22Rv1 (cell line): Measurements from ENCODE around the gene C10orf62.

Experiments
- H3K27ac ChIP-seq: fragments of 450-650 bp; 2 replicates; pipeline ENCODE4 v1.5.1; 2017
- ZFX ChIP-seq: fragments of 450-650 bp; IDR thresholded peaks from 2 replicates; pipeline ENCODE4 v1.6.1; 2017; ENCODE audit warnings: antibody characterized with exemption, borderline replicate concordance
- TF ChIP-seq, protein P1 (sequence below): fragments of 450-650 bp; IDR thresholded peaks from 2 replicates; pipeline ENCODE4 v1.5.1; 2017; ENCODE audit warnings: mild to moderate bottlenecking

The C10orf62 gene

DNA sequence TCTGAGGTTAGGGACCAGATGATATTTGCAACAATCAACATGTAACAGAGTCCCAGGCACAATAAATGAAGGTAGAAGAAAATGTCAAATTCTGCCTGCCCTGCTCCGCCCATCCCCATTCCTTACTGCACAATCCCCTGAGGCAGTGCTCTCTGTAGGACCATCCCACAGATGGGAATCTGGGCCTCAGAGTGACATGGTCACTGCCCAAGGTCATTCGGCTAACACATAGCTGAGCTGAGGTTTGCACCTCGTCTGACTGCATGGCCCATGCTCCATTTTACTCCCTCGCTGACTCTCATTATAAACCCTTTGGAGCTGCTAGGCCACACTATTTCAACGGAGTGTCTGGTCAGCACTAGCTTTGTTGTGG, 4.1 kb upstream of the C10orf62 start:
- no peak for TF ChIP-seq ZFX
- TF ChIP-seq, protein P1, sequence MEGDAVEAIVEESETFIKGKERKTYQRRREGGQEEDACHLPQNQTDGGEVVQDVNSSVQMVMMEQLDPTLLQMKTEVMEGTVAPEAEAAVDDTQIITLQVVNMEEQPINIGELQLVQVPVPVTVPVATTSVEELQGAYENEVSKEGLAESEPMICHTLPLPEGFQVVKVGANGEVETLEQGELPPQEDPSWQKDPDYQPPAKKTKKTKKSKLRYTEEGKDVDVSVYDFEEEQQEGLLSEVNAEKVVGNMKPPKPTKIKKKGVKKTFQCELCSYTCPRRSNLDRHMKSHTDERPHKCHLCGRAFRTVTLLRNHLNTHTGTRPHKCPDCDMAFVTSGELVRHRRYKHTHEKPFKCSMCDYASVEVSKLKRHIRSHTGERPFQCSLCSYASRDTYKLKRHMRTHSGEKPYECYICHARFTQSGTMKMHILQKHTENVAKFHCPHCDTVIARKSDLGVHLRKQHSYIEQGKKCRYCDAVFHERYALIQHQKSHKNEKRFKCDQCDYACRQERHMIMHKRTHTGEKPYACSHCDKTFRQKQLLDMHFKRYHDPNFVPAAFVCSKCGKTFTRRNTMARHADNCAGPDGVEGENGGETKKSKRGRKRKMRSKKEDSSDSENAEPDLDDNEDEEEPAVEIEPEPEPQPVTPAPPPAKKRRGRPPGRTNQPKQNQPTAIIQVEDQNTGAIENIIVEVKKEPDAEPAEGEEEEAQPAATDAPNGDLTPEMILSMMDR, result no peak
- H3K27ac ChIP-seq, result no peak overlapping the region

DNA sequence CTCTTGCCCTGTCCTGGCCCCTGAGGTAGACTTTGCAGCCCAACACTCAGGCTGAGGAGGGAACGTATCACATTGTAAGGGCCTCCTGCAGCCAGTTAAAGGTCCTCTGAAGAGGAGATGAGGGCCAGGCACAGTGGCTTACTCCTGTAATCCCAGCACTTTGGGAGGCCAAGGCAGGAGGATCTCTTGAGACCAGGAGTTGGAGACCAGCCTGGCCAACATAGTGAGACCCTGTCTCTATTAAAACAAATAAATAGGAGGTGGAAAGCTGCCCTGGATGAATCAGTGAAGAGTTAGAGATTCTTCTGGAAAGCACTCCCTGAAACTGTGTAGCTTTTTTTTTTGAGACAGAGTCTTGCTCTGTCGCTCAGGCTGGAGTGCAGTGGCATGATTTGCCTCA, 2.3 kb upstream of the C10orf62 start:
- H3K27ac ChIP-seq, result no peak overlapping the region
- TF ChIP-seq, protein P1, result no peak
- TF ChIP-seq ZFX, result no peak

DNA sequence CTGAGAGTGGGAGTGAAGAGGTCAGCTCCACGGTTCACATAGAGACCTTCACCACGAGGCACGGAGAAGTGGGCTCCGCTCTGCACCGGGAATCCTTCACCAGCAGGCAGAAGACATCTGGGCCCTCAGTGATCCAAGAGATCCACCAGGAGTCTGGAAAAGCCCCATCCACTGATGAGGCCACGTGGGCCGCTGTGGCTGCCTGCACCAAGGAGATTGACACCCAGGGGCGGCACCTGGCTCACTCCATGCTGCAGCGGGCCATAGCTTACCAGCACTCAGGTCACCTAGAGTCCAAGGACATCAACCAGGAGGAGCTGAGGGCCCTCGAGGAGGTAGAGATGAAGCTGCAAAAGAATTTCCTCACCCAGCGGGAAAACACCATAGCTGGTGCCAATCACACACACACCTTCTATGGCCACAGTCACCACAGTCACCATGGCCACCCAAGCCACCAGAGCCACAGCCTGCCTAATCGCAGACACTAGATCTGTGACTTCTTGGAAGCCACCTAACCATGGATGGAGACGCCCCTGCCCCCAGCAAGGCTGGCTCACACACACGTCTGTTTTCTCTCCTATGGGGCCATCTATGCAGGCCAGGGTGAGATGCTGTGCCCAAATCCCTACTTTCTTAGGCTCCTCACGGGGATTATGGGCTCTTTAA, 694 bp downstream of the C10orf62 start:
- H3K27ac ChIP-seq, result no peak overlapping the region
- TF ChIP-seq, protein P1, result no peak
- no peak for TF ChIP-seq ZFX

DNA sequence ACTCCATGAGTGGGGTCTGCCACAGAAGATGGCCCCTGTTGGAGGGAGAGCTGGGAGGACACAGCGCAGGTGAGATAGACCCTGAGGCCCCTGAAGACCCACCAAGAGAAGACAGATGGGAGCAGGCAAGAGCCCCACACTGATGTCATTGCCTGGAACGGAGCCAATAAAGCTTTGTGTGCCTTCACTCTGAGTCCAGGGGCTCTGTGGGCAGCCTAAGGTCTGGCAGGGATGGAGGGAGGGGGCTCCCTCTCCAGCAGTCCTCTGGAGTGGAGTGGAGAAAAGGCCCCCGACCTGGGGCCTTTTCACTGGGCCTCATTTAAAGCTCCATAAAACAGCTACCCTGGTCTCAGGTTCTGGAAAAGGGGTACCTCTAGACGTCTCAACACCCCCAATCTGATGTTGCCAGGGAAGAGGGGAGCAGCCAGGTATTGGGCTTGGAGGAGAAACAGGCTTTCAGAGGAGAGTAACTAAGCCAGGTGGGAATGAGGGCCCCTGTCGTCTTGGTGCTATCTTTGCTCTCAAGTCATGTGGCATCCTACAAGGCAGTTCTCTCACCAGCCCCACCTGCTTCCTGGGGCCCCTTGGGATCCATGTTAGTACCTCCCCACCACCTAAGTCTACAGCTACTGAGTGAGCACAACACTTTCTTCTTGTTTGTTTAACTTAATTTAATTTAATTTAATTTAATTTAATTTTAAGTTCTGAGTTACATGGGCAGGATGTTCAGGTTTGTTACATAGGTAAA, 1.4 kb downstream of the C10orf62 start:
- H3K27ac ChIP-seq, result no peak overlapping the region
- TF ChIP-seq, protein P1, result no peak
- TF ChIP-seq ZFX, result no peak

DNA sequence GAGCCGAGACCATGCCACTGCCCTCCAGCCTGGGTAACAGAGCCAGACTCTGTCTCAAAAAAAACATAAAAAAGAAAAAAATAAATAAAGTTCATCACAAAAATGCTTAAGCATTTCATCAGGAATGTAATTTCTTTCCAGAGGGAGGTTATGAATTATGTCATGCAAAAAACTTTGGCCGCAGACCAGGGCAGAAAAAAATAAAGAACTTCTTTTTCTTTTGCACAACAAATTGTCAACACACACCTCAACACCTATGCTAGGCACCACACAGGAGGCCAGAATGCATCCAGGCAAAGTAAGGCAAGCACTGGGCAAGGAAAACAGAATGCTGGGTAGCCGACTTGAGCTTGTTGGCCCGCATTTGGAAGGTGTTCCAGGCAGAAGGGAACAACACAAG, 3.9 kb downstream of the C10orf62 start:
- TF ChIP-seq ZFX, result no peak
- TF ChIP-seq, protein P1, result no peak
- no peak overlapping the region for H3K27ac ChIP-seq

DNA sequence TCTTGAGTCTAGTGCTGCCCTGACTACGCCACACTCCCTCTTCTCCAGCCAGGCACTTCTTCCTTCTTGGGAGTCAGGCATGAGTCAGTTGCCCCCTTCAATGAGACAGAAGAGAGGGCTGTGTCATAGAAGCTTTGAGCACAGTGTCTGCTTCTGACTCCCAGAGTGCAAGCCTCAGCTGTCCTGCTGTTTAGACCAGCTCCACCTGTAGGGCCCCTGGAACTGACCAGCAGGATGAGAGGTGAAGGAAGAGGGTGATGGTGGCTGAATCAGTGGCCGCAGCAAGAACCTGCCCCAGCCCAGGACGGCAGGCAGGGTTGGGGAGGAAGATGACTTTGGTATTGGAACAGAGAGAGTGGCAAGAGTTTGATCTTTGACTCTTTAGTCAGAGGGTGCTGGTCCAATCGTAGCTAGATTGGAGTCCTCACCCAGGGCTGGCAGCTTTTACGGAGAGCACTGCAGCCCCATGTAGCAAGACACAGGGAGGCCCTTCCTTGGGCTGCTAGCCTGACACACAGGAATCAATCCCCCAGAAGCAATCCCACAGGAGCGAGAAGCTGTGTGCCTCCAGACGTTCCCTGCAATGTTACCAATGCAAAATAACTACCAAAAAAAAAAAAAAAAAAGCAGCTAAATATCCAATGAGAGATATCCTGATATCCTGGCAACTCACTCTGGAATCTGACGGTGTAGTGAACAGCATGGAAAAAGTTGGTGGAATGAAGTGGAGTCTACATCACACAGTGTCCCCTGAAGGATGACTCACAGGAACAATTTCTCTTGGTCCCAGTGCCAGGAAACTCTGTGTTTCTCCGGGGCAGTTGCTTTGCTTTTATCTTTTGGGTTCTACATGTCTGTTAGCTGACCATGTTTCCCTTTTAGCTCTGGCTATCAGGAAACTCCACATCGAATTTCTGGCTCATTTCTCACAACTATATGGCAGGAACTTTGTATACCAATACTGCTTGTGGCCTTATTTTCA, 6.9 kb downstream of the C10orf62 start:
- no peak overlapping the region for H3K27ac ChIP-seq
- TF ChIP-seq ZFX, result no peak
- TF ChIP-seq, protein P1, result no peak
